ENCODE results near the gene TP53RK. TPM values are rescaled to one million over a fixed set of nuclear protein-coding genes. Genes with fewer than 3 reads are reported as not detected.
A peak's percentile ranks its signal among the peaks of the same experiment; 100 is the strongest.

The TP53RK gene
- total RNA-seq, 1 donor from 2014 or later = 6.0 TPM

DNA sequence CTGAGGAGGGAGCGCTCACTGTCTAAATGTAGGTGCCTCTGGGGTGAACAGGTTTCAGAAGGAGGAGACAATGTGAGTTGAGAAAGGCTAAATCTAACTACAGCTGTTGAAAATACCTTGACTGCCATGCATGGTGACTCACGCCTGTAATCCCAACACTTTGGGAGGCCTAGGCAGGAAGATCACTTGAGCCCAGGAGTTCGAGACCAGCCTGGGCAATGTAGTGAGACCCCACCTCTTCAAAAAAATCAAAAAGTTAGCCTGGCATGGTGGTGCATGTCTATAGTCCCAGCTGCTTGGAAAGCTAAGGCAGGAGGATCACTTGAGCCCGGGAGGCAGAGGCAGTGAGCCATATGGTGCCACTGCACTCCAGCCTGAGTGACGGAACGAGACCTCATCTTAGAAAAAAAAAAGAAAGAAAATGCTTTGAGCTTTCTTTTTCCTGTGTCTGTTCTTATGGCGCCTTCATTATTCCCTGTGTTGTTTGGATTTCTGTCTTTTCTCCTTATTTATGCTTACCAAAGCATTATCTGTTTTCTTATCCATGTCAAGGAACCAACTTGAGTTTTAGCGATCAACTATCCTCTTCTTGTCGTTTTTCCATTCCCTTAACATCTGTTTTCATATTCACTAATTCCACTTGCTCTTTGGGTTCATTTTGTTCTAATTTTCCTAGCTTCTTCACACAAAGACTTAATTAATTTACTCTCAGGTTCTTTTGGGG is 28.7 kb upstream of the TP53RK start:
- H3K36me3 ChIP-seq = no peaks in the 10 kb centered on the region
- no peak overlapping the region for H3K27ac ChIP-seq (replicated peaks)
- peaks cover 21% of the 10 kb centered on the region for H3K9me3 ChIP-seq (replicated peaks)
- intact Hi-C loops (cut with micrococcal nuclease) = no loop called here
- peaks cover 6% of the 10 kb centered on the region for H3K4me1 ChIP-seq
- TF ChIP-seq, protein P1, sequence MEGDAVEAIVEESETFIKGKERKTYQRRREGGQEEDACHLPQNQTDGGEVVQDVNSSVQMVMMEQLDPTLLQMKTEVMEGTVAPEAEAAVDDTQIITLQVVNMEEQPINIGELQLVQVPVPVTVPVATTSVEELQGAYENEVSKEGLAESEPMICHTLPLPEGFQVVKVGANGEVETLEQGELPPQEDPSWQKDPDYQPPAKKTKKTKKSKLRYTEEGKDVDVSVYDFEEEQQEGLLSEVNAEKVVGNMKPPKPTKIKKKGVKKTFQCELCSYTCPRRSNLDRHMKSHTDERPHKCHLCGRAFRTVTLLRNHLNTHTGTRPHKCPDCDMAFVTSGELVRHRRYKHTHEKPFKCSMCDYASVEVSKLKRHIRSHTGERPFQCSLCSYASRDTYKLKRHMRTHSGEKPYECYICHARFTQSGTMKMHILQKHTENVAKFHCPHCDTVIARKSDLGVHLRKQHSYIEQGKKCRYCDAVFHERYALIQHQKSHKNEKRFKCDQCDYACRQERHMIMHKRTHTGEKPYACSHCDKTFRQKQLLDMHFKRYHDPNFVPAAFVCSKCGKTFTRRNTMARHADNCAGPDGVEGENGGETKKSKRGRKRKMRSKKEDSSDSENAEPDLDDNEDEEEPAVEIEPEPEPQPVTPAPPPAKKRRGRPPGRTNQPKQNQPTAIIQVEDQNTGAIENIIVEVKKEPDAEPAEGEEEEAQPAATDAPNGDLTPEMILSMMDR (IDR thresholded peaks at IDR 0.05; ENCODE audit: borderline replicate concordance) = no peak
- no peaks in the 10 kb centered on the region for H3K27me3 ChIP-seq (ENCODE audit: low read depth)
- H3K4me3 ChIP-seq = no peak overlapping the region
- DNase-seq = no peak

DNA sequence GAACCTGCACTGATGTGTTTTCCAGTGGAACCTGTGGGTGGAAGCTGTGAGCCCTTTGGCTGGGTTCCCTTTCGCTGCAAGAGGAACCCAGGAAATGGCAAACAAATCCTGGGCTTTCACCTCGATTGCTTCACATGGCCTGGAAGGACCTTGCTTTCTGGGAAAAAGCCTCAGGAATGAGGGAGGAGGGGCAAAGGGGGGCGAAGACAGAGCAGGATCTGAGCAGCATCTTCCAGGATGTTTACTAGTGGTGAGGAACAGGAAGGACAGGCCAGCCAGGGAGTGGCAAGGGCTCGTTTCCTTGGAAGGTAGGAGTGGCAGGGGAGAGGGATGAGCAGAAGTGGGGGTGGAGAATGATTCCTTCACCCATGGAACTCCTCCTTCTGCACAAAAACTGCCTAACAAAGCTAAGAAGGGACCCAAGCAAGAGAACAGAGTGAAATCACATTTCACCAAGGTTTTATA is 26.1 kb upstream of the TP53RK start:
- TF ChIP-seq, protein P1 (IDR thresholded peaks at IDR 0.05; ENCODE audit: borderline replicate concordance) = no peak
- Histone ChIP-seq H3K9me3 (replicated peaks) (peaks cover 5% of the 10 kb centered on the region), H3K27ac (replicated peaks) (no peak overlapping the region), H3K4me3 (no peak overlapping the region), H3K4me1 (peaks cover 20% of the 10 kb centered on the region), H3K36me3 (no peaks in the 10 kb centered on the region), H3K27me3 (ENCODE audit: low read depth) (no peaks in the 10 kb centered on the region)
- no peak for DNase-seq
- intact Hi-C loops (cut with micrococcal nuclease) = no loop called here

DNA sequence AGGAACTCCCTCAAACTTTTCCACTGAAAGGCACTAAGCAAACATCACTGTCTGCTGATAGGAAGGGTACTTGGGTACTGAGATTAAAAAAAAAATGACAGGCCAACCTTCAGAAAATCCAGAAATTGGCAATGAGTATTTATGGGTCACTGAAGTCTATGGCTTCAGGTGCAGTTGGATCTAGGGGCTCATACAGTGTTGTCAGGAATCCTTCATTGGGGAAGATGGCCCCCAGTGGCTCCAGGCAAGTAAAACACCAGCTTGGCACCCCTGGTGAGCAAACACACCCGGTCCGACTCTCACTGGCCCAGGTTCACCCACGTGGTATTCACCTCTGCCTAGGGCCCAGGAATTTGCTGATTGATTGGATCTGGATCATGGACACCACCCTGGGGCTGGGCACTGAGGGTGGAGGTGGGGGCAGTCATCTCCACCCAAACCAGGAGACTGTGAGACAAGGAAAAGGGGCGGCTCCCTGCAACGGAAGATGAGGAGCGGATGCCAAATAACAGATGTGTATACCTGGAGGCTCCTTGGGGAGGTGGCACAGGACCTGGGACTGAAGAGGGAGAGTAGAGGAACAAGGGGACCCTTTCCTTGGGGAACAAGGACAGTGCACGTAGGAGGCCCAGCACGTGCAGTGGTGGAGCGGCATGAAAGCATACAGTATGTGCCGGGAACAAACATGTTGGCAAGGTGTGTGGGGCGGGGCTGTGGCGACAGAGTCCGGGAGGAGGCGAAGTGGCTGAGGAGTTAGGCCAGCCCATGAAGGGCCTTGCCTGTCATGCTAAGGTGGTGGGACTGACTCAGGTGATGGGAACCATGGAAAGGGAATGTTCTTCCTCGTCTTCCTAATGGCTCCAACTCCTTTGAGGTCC is 25.0 kb upstream of the TP53RK start:
- intact Hi-C loops (cut with micrococcal nuclease) = no loop called here
- DNase-seq = no peak
- no peak overlapping the region for H3K27ac ChIP-seq (replicated peaks)
- no peak overlapping the region for H3K4me3 ChIP-seq
- H3K27me3 ChIP-seq (ENCODE audit: low read depth) = peaks cover 8% of the 10 kb centered on the region
- no peaks in the 10 kb centered on the region for H3K9me3 ChIP-seq (replicated peaks)
- TF ChIP-seq, protein P1 (IDR thresholded peaks at IDR 0.05; ENCODE audit: borderline replicate concordance) = no peak
- peaks cover 31% of the 10 kb centered on the region for H3K4me1 ChIP-seq
- no peaks in the 10 kb centered on the region for H3K36me3 ChIP-seq

DNA sequence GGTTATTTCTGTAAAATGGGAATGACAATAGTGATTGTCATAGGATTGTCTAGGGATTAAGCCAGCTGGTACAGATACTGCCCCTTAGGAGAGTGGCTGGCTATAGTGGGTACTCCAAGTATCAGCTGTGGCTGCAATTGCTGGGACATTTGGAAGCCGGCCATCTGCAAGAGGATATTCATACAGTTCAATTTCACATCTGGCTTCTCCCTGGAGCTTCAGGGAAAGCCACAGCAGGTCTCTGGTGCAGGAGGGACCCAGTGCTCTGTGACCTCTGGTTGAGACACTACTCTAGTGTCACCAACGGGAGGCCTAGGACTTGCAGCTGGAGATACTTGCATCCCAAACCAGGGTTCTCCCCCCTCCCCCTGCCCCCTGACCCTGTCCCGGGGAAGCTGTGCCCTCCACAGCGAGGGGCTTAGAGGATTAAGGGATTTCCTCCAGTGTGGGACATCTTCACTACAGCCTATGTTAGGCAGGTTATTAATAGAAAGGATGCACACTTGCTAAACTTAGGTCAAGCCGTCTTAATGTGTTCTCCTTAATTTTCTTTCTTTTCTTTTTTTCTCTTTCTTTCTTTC is 22.9 kb upstream of the TP53RK start:
- Histone ChIP-seq H3K27ac (replicated peaks) (no peak overlapping the region), H3K27me3 (ENCODE audit: low read depth) (peaks cover 20% of the 10 kb centered on the region), H3K36me3 (no peaks in the 10 kb centered on the region), H3K4me1 (peaks cover 34% of the 10 kb centered on the region), H3K9me3 (replicated peaks) (peaks cover under 1% of the 10 kb centered on the region), H3K4me3 (no peak overlapping the region)
- DNase-seq = no peak
- TF ChIP-seq, protein P1 (IDR thresholded peaks at IDR 0.05; ENCODE audit: borderline replicate concordance) = no peak
- intact Hi-C loops (cut with micrococcal nuclease) = no loop called here

DNA sequence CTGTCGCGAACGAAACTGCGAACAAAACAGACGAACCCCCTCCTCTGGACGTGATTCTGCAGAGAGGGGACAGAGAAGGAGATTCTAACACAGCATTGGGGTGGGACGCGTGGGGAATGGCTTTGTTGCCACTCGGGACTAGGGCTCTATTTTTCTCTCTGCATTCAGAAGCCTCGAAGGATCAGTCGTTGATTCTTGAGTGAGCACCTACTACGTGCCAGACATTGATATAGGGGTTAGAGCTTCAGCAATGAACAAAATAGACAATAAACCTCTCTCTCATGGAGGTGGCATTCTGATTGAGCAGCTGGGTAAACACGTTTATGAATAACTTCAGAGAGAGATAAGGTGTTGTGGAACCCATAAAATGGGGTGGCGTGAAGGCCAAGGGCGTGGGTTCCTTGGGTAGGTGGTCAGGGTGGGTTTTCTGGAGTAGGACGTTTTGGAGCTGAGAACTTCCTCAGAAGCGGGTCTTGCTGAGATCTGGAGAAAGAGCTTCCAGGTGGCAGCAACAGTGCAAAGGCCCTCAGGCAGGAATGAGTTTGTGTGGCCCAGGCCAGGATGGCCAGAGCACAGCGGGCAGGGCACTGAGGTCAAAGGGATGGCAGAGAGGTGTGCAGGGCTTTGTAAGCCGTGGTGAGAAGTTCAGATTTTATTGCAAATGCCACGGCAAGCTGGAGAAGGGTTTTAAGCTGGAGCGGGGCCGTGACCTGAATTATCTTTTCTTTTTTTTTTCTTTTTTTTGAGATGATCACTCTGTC is 21.1 kb upstream of the TP53RK start:
- DNase-seq = no peak
- Histone ChIP-seq H3K4me1 (peaks cover 30% of the 10 kb centered on the region), H3K4me3 (peak overlapping the region; percentile 79), H3K9me3 (replicated peaks) (peaks cover 13% of the 10 kb centered on the region), H3K27ac (replicated peaks) (peak overlapping the region; percentile 72), H3K36me3 (no peaks in the 10 kb centered on the region), H3K27me3 (ENCODE audit: low read depth) (peaks cover 20% of the 10 kb centered on the region)
- intact Hi-C loops (cut with micrococcal nuclease) = no loop called here
- TF ChIP-seq, protein P1 (IDR thresholded peaks at IDR 0.05; ENCODE audit: borderline replicate concordance) = no peak

Measured in left ventricle myocardium inferior (tissue), 1 donor.